Cardiac muscle cell (in vitro differentiated cells and primary cell): Measurements from ENCODE around the gene ADAMTS4. TPM values are rescaled to one million over a fixed set of nuclear protein-coding genes. Genes with fewer than 3 reads are reported as not detected.

Source experiments
- DNase-seq, 2 donors: peaks; one replicate each; pipeline versions ENCODE4 v3.0.0 to v3.0.0-alpha.2; 2010 to 2017; ENCODE audit warnings: low read depth in 1 of 2, low spot score in 1 of 2
- H3K27ac ChIP-seq: fragments of 200-600 bp; sonication (generic); 2 replicates; pipeline ENCODE4 v1.5.1; 2016
- H3K27me3 ChIP-seq: fragments of 200-600 bp; sonication (generic); 2 replicates; pipeline ENCODE4 v1.6.0; 2016; ENCODE audit warnings: control low read depth
- H3K36me3 ChIP-seq: fragments of 200-600 bp; sonication (generic); 2 replicates; pipeline ENCODE4 v1.5.1; 2016; ENCODE audit warnings: control low read depth
- H3K4me1 ChIP-seq: fragments of 200-600 bp; sonication (generic); 2 replicates; pipeline ENCODE4 v1.8.1; 2017; ENCODE audit warnings: low read depth, mild to moderate bottlenecking, mixed run types
- H3K4me3 ChIP-seq: fragments of 200-600 bp; sonication (generic); 2 replicates; pipeline ENCODE4 v1.5.1; 2016; ENCODE audit warnings: mild to moderate bottlenecking
- H3K9me3 ChIP-seq: fragments of 200-600 bp; sonication (generic); 2 replicates; pipeline ENCODE4 v1.5.1; 2017; ENCODE audit warnings: low read depth, mild to moderate bottlenecking, control low read depth
- CTCF ChIP-seq: IDR thresholded peaks from 2 replicates; pipeline ENCODE4 v1.5.1; 2012; ENCODE audit warnings: low read depth, mild to moderate bottlenecking, low read length
- polyA plus RNA-seq: library from polyadenylated mRNA; unstranded; fragments of >200 nt; fragmentation: Nextera tagmentation; extraction: Ambion mirVana; gene quantifications from 2 replicates; pipeline ENCODE4 v1.2.1, GENCODE V29; 2016
- total RNA-seq: library from RNA; depleted of rRNA; stranded (reverse); fragments of >200 nt; gene quantifications from 2 replicates; pipeline ENCODE4 v1.2.3, GENCODE V29; 2016

The ADAMTS4 gene
- total and polyA plus RNA-seq, 2 experiments from 2014 or later = 1.9 to 4.0 TPM

GRCh38 chr1:161185282-161185682 lies 13.6 kb downstream of the ADAMTS4 start:
- H3K4me3 ChIP-seq = no peak overlapping the region
- DNase-seq = peak in 1 of 2 donors; percentile 83
- no peak overlapping the region for H3K27ac ChIP-seq
- H3K4me1 ChIP-seq = no peaks in the 10 kb centered on the region
- no peaks in the 10 kb centered on the region for H3K27me3 ChIP-seq
- no peak for TF ChIP-seq CTCF
- no peaks in the 10 kb centered on the region for H3K9me3 ChIP-seq
- H3K36me3 ChIP-seq = no peaks in the 10 kb centered on the region

- H3K27me3 ChIP-seq = no peaks in the 10 kb centered on the region
- no peak for TF ChIP-seq CTCF
- no peaks in the 10 kb centered on the region for H3K4me1 ChIP-seq
- DNase-seq = no peak
- H3K4me3 ChIP-seq = no peak overlapping the region
- no peaks in the 10 kb centered on the region for H3K9me3 ChIP-seq
- H3K36me3 ChIP-seq = no peaks in the 10 kb centered on the region
- no peak overlapping the region for H3K27ac ChIP-seq
These were observed 16.6 kb downstream of the ADAMTS4 start for GRCh38 chr1:161182214-161182613.

GRCh38 chr1:161180639-161181038 lies 18.2 kb downstream of the ADAMTS4 start:
- H3K27ac ChIP-seq = no peak overlapping the region
- peak; percentile 32 for TF ChIP-seq CTCF
- no peaks in the 10 kb centered on the region for H3K36me3 ChIP-seq
- no peaks in the 10 kb centered on the region for H3K4me1 ChIP-seq
- H3K4me3 ChIP-seq = no peak overlapping the region
- no peaks in the 10 kb centered on the region for H3K27me3 ChIP-seq
- H3K9me3 ChIP-seq = no peaks in the 10 kb centered on the region
- DNase-seq = no peak

- H3K4me3 ChIP-seq = no peak overlapping the region
- peaks cover 7% of the 10 kb centered on the region for H3K36me3 ChIP-seq
- DNase-seq = no peak
- no peaks in the 10 kb centered on the region for H3K4me1 ChIP-seq
- no peak for TF ChIP-seq CTCF
- H3K9me3 ChIP-seq = no peaks in the 10 kb centered on the region
- H3K27me3 ChIP-seq = no peaks in the 10 kb centered on the region
- H3K27ac ChIP-seq = no peak overlapping the region
These were observed 19.2 kb downstream of the ADAMTS4 start for GRCh38 chr1:161179698-161180097.

- Histone ChIP-seq H3K4me3 (no peak overlapping the region), H3K36me3 (peaks cover 20% of the 10 kb centered on the region), H3K9me3 (no peaks in the 10 kb centered on the region), H3K27ac (peak overlapping the region; percentile 44), H3K4me1 (no peaks in the 10 kb centered on the region), H3K27me3 (no peaks in the 10 kb centered on the region)
- no peak for TF ChIP-seq CTCF
- DNase-seq = no peak
These were observed 21.0 kb downstream of the ADAMTS4 start for GRCh38 chr1:161177936-161178244.
